HCT116 (cell line): ENCODE results near the gene GPX5. TPM values are rescaled to one million over a fixed set of nuclear protein-coding genes. Genes with fewer than 3 reads are reported as not detected.
"Not testable (repeated sequence)": the region's sequence is repeated elsewhere in the genome, so short reads cannot be mapped to it uniquely, and the experiment has no call there.

Source experiments
- ATAC-seq: fragments of 200-7000 bp; cut with Tn5 transposase; 2 replicates; pipeline ENCODE4 v1.9.1; 2020; ENCODE audit warnings: mild to moderate bottlenecking, moderate library complexity
- BruUV-seq: library from RNA; stranded (reverse); fragments of 400-500 nt; replicated peaks from 2 replicates; lab custom pipeline; 2021; lab: Mats Ljungman, UMichigan
- CTCF ChIA-PET: fragments of 300-600 bp; sonication (Branson Sonifier 250); formaldehyde crosslinking; loops from one replicate; lab custom pipeline; 2021; ENCODE audit warnings: antibody characterized with exemption; lab: Charles Lee
- POLR2A ChIA-PET: fragments of 300-600, 350-600 bp; sonication (Branson Sonifier 250); formaldehyde crosslinking; loops from one replicate; lab custom pipeline; 2021; ENCODE audit warnings: antibody characterized with exemption; lab: Charles Lee
- RAD21 ChIA-PET, 2 experiments: fragments of 300-600 bp; sonication (Branson Sonifier 250); formaldehyde crosslinking; loops; one replicate each; lab custom pipeline; 2023; ENCODE audit warnings: low total read pairs in 2 of 2; ENCODE audit not compliant: uncharacterized antibody in 2 of 2, unreplicated experiment in 2 of 2, low non-redundant PET in 1 of 2; lab: Charles Lee
- DNase-seq: peaks from one replicate; pipeline ENCODE4 v3.0.0-alpha.2; 2010; ENCODE audit warnings: low read depth, low spot score
- H2AFZ ChIP-seq: fragments of 200-600 bp; shearing (Covaris generic), sonication (generic); 2 replicates; pipeline ENCODE4 v1.6.1; 2017; ENCODE audit warnings: low read depth, mixed run types, mixed read lengths, antibody characterized with exemption, low read length; ENCODE audit not compliant: poor library complexity, severe bottlenecking
- H3K27ac ChIP-seq: 2 replicates; pipeline ENCODE4 v1.5.1; 2012; ENCODE audit warnings: low read depth, low read length
- H3K27me3 ChIP-seq: fragments of 200-600 bp; sonication (generic); 2 replicates; pipeline ENCODE4 v1.6.1; 2016; ENCODE audit warnings: mixed run types, low read length, mixed read lengths; ENCODE audit not compliant: insufficient read depth
- H3K36me3 ChIP-seq, 2 experiments: fragments of 200-500 bp in 1 of 2; fragments of 200-600 bp in 1 of 2; sonication (Bioruptor generic) in 1 of 2; sonication (generic) in 1 of 2; 2 replicates each; pipeline versions ENCODE4 v1.5.1 to v1.6.1; 2014 to 2016; ENCODE audit warnings: low read length in 2 of 2, inconsistent platforms in 1 of 2, mixed read lengths in 1 of 2, mixed run types in 1 of 2; ENCODE audit not compliant: insufficient read depth in 2 of 2, control insufficient read depth in 1 of 2
- H3K4me1 ChIP-seq, 2 experiments: fragments of 200-600 bp in 1 of 2; sonication (generic) in 1 of 2; 2 replicates each; pipeline versions ENCODE4 v1.5.1 to v1.6.1; 2012 to 2017; ENCODE audit warnings: low read length in 2 of 2, inconsistent platforms in 1 of 2, mild to moderate bottlenecking in 1 of 2, mixed read lengths in 1 of 2, mixed run types in 1 of 2, moderate library complexity in 1 of 2; ENCODE audit not compliant: insufficient read depth in 2 of 2, control insufficient read depth in 1 of 2
- H3K4me2 ChIP-seq: fragments of 200-600 bp; sonication (generic); 2 replicates; pipeline ENCODE4 v1.6.1; 2017; ENCODE audit warnings: mixed run types, low read length, mixed read lengths
- H3K4me3 ChIP-seq, 2 experiments: fragments of 200-600 bp in 1 of 2; sonication (generic) in 1 of 2; replicated peaks in 1 of 2; 2 replicates each; pipeline ENCODE4 v1.5.1; 2011 to 2016; ENCODE audit warnings: low read length in 2 of 2, control low read depth in 1 of 2, low read depth in 1 of 2, mild to moderate bottlenecking in 1 of 2, mixed read lengths in 1 of 2, mixed run types in 1 of 2
- H3K79me2 ChIP-seq: fragments of 200-600 bp; sonication (generic); 2 replicates; pipeline ENCODE4 v1.6.1; 2017; ENCODE audit warnings: mild to moderate bottlenecking, mixed run types, low read length, moderate library complexity, mixed read lengths; ENCODE audit not compliant: insufficient read depth
- H3K9ac ChIP-seq: fragments of 200-600 bp; sonication (generic); 2 replicates; pipeline ENCODE4 v1.6.1; 2016; ENCODE audit warnings: low read length, mixed read lengths
- H3K9me2 ChIP-seq: fragments of 200-600 bp; sonication (generic), shearing (Covaris generic); 2 replicates; pipeline ENCODE4 v1.6.1; 2017; ENCODE audit warnings: mixed run types, mild to moderate bottlenecking, moderate library complexity; ENCODE audit not compliant: insufficient read depth
- H3K9me3 ChIP-seq, 2 experiments: fragments of 200-500 bp in 1 of 2; fragments of 200-600 bp in 1 of 2; sonication (Bioruptor generic) in 1 of 2; sonication (generic) in 1 of 2; 2 replicates each; pipeline ENCODE4 v1.6.1; 2014 to 2017; ENCODE audit warnings: low read length in 2 of 2, mixed read lengths in 2 of 2, inconsistent platforms in 1 of 2, low read depth in 1 of 2, mild to moderate bottlenecking in 1 of 2, mixed run types in 1 of 2, moderate library complexity in 1 of 2; ENCODE audit not compliant: control insufficient read depth in 1 of 2, insufficient read depth in 1 of 2
- H4K20me1 ChIP-seq: fragments of 200-600 bp; sonication (generic), shearing (Covaris generic); 2 replicates; pipeline ENCODE4 v1.6.1; 2017; ENCODE audit warnings: mixed run types, mild to moderate bottlenecking, moderate library complexity; ENCODE audit not compliant: insufficient read depth
- CBX3 ChIP-seq: IDR thresholded peaks from 2 replicates; pipeline ENCODE4 v1.6.1; 2012; ENCODE audit warnings: low read depth
- EGR1 ChIP-seq: IDR thresholded peaks from 2 replicates; pipeline ENCODE4 v1.6.1; 2012; ENCODE audit warnings: low read depth
- EZH2 ChIP-seq: fragments of 200-600 bp; sonication (generic); IDR thresholded peaks from 2 replicates; pipeline ENCODE4 v1.6.1; 2017; ENCODE audit warnings: antibody characterized with exemption, mixed run types
- EZH2phosphoT487 ChIP-seq: fragments of 200-600 bp; IDR thresholded peaks from 2 replicates; pipeline ENCODE4 v1.6.1; 2018; ENCODE audit warnings: antibody characterized with exemption, borderline replicate concordance
- POLR2A ChIP-seq: IDR thresholded peaks from 2 replicates; pipeline ENCODE4 v1.7.0; 2011; ENCODE audit warnings: borderline replicate concordance; ENCODE audit not compliant: insufficient read depth, insufficient read length; ENCODE audit errors: extremely low read depth
- TCF7L2 ChIP-seq: IDR thresholded peaks from 2 replicates; pipeline ENCODE4 v1.7.0; 2011; ENCODE audit warnings: borderline replicate concordance, inconsistent platforms; ENCODE audit not compliant: insufficient read depth, insufficient read length; ENCODE audit errors: extremely low read depth
- YY1 ChIP-seq: IDR thresholded peaks from 2 replicates; pipeline ENCODE4 v1.6.1; 2011; ENCODE audit warnings: low read length, low read depth, moderate library complexity, mild to moderate bottlenecking; ENCODE audit not compliant: insufficient replicate concordance; ENCODE audit errors: extremely low read depth
- ZFX ChIP-seq: fragments of 450-650 bp; IDR thresholded peaks from 2 replicates; pipeline ENCODE4 v1.6.1; 2017
- intact Hi-C: fragments of 100-400 bp; cut with micrococcal nuclease; formaldehyde crosslinking; loops from 2 replicates; pipeline ENCODE4 v1.10.0; 2022
- total RNA-seq: library from RNA; stranded (reverse); gene quantifications from one replicate; pipeline ENCODE4 v1.2.1, GENCODE V29; 2021; ENCODE audit not compliant: unreplicated experiment

Gene GPX5
- total RNA-seq, 1 experiment from 2014 or later: not detected

- BruUV-seq: no TSS peak
- Histone ChIP-seq H4K20me1 (no peaks in the 10 kb centered on the region), H3K9me3 (no peaks in the 10 kb centered on the region), H3K9me2 (no peaks in the 10 kb centered on the region), H3K79me2 (no peaks in the 10 kb centered on the region), H3K27ac (no peak overlapping the region), H3K4me2 (no peak overlapping the region), H3K4me1 (no peaks in the 10 kb centered on the region; a peak in 1 of 4 replicates), H3K4me3 (no peak overlapping the region), H2AFZ (no peak overlapping the region), H3K27me3 (no peaks in the 10 kb centered on the region), H3K36me3 (no peaks in the 10 kb centered on the region), H3K9ac (no peak overlapping the region)
- RAD21 ChIA-PET: no interaction called here
- no peak for DNase-seq
- intact Hi-C loops: no loop called here
- ATAC-seq: no peak
- POLR2A ChIA-PET: no interaction called here
- CTCF ChIA-PET: no interaction called here
- TF ChIP-seq YY1: no peak
- no peak for TF ChIP-seq EGR1
- no peak for TF ChIP-seq TCF7L2
- no peak for TF ChIP-seq CBX3
- TF ChIP-seq EZH2: no peak
- TF ChIP-seq ZFX: no peak
- no peak for TF ChIP-seq POLR2A
- no peak for TF ChIP-seq EZH2phosphoT487
Measured at GRCh38 chr6:28501259-28501658, 24.4 kb upstream of the GPX5 start.

- H4K20me1 ChIP-seq, H3K9me3 ChIP-seq, ATAC-seq, H3K27ac ChIP-seq, BruUV-seq, H3K9ac ChIP-seq, H3K27me3 ChIP-seq, H2AFZ ChIP-seq, intact Hi-C loops, CTCF ChIA-PET, H3K4me1 ChIP-seq, H3K79me2 ChIP-seq, H3K36me3 ChIP-seq, POLR2A ChIA-PET, H3K9me2 ChIP-seq, DNase-seq, RAD21 ChIA-PET, H3K4me2 ChIP-seq, H3K4me3 ChIP-seq: not testable (repeated sequence)
Measured at GRCh38 chr6:28502136-28502535, 23.5 kb upstream of the GPX5 start.

- H3K27me3 ChIP-seq, H3K9me3 ChIP-seq, H2AFZ ChIP-seq, H3K4me3 ChIP-seq, DNase-seq, intact Hi-C loops, H4K20me1 ChIP-seq, H3K36me3 ChIP-seq, ATAC-seq, H3K4me2 ChIP-seq, BruUV-seq, H3K27ac ChIP-seq, H3K9me2 ChIP-seq, CTCF ChIA-PET, H3K9ac ChIP-seq, RAD21 ChIA-PET, H3K79me2 ChIP-seq, H3K4me1 ChIP-seq, POLR2A ChIA-PET: not testable (repeated sequence)
Measured at GRCh38 chr6:28502709-28503305, 22.9 kb upstream of the GPX5 start.
